NT2/D1 (cell line): ENCODE measurements around the gene SYT4.

Experiments
- SUZ12 ChIP-seq: IDR thresholded peaks from 2 replicates; pipeline ENCODE4 v1.6.1; 2011; ENCODE audit not compliant: insufficient read length, insufficient read depth; ENCODE audit errors: extremely low read depth
- YY1 ChIP-seq: IDR thresholded peaks from 2 replicates; pipeline ENCODE4 v1.6.1; 2011; ENCODE audit not compliant: insufficient read length, insufficient read depth

DNA sequence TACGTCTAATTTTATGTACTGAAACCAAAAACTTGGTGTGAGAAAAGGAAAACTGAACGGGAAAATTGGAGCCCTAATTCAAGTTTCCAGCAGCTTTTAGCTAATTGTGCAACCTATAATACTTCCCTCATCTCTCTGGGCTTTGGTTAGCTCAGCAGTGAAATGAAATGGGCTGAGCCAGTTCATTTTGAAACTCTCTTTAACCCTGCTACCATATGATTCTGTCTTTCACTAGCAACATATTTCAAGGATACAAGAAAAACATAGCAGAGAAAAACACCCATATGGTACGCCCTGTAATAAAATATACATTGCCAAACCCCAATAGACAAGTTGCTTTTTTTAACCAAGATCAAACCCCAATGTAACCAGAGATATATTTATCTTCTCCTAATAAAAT lies 799 bp downstream of the SYT4 start:
- no peak for TF ChIP-seq SUZ12
- no peak for TF ChIP-seq YY1
